Measurements from ENCODE around the gene AATF. TPM values are rescaled to one million over a fixed set of nuclear protein-coding genes. Genes with fewer than 3 reads are reported as not detected.

The AATF gene, protein sequence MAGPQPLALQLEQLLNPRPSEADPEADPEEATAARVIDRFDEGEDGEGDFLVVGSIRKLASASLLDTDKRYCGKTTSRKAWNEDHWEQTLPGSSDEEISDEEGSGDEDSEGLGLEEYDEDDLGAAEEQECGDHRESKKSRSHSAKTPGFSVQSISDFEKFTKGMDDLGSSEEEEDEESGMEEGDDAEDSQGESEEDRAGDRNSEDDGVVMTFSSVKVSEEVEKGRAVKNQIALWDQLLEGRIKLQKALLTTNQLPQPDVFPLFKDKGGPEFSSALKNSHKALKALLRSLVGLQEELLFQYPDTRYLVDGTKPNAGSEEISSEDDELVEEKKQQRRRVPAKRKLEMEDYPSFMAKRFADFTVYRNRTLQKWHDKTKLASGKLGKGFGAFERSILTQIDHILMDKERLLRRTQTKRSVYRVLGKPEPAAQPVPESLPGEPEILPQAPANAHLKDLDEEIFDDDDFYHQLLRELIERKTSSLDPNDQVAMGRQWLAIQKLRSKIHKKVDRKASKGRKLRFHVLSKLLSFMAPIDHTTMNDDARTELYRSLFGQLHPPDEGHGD
- total RNA-seq (10 to 100 TPM; 20.9 to 30.2 TPM), polyA plus RNA-seq (ENCODE audit: insufficient read length in 2 of 2) (10 to 100 TPM; 36.5 to 43.3 TPM)
- long read RNA-seq, donor 1, transcript AATF-208 (12 exons, 2,141 nt): major isoform, 11 of 14 reads
- long read RNA-seq, donor 1, partial matches to known transcripts: 0 of 14 reads
- long read RNA-seq, donor 1, other reads (novel, unspliced or antisense): 0 of 14 reads
- long read RNA-seq, donor 2, partial matches to known transcripts: 0 of 3 reads
- long read RNA-seq, donor 2, other reads (novel, unspliced or antisense): 0 of 3 reads
- long read RNA-seq, donor 3, partial matches to known transcripts: 0 of 1 reads
- long read RNA-seq, donor 3, other reads (novel, unspliced or antisense): 0 of 1 reads
- long read RNA-seq, donor 4, partial matches to known transcripts: 0 of 6 reads
- long read RNA-seq, donor 4, other reads (novel, unspliced or antisense): 0 of 6 reads

GRCh38 chr17:36948717-36949460 lies at the start of gene AATF:
TSS of gene AATF (plus strand) at chr17:36948954. CDS start at chr17:36949126, 172 bp downstream.
- Histone ChIP-seq H3K27me3 (ENCODE audit: control insufficient read depth, insufficient read depth, low read length) (peaks cover 41% of the 10 kb centered on the region), H3K4me1 (ENCODE audit: control insufficient read depth, insufficient read depth, low read length) (peaks cover 16% of the 10 kb centered on the region), H3K36me3 (ENCODE audit: control insufficient read depth, insufficient read depth, low read length) (peaks cover 8% of the 10 kb centered on the region), H3K27ac (ENCODE audit: low read depth, low read length) (peak within 1 kb of the TSS; percentile 93), H3K9me3 (ENCODE audit: control insufficient read depth, insufficient read depth, low read length) (no peaks in the 10 kb centered on the region), H3K4me3 (ENCODE audit: low read depth, low read length) (peak within 1 kb of the TSS; percentile 91)
- peak; percentile 94 to 99 (median 96) for DNase-seq (ENCODE audit: low read depth in 4 of 6, low spot score in 6 of 6)
- WGBS (ENCODE audit: insufficient coverage): under 1% methylated on average over 90 of the region's 90 CpGs

DNA sequence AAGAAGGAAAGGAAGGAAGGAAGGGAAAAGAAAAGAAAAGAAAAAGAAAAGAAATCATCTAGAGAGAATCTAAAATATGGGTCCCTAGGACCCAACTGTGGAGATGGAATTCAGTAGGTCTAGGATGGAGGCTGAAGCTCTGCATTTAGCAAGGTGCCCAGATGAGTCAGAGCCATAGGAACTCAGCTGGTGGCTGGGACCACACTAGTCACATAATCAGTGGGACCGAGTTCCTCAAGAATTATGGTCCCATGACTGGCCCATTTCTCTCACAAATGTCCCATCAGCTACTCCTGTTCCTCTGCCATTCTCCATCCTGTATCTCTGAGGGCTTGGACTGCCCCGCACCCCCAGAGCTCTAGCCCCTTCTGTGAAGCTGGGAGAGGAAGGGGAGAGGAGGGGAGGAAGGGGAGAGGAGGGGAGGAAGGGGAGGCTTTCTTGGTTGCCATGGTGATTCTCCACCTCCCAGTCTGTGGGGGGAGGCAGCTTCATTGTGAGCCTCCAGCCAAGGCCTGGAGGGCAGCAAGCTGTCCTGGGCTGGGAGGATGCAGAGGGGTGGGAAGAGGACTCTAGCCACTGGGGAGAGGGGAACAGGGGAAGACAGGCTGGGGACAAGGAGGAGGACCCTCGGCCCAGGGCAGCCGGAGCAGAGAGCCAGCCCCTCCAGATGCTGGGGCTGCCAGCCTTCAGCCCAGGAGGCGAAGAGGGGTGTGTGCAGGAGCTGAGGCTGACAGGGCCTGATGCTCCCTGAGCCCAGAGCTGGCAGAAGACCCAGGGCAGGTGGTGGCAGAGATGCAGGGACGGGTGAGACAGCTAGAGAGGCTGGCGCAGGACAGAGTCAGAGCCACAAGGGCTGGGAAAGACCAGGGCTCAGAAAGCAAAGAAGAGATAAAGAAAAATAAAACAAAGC lies 49.2 kb upstream of the AATF start:
- Histone ChIP-seq H3K9me3 (ENCODE audit: control insufficient read depth, insufficient read depth, low read length) (no peaks in the 10 kb centered on the region), H3K4me1 (ENCODE audit: control insufficient read depth, insufficient read depth, low read length) (peaks cover 16% of the 10 kb centered on the region), H3K27me3 (ENCODE audit: control insufficient read depth, insufficient read depth, low read length) (no peaks in the 10 kb centered on the region), H3K27ac (ENCODE audit: low read depth, low read length) (no peak overlapping the region), H3K4me3 (ENCODE audit: low read depth, low read length) (no peak overlapping the region), H3K36me3 (ENCODE audit: control insufficient read depth, insufficient read depth, low read length) (no peaks in the 10 kb centered on the region)
- DNase-seq (ENCODE audit: low read depth in 4 of 6, low spot score in 6 of 6): peak in 2 of 6 donors; percentile 45 to 65
- 26% methylated on average over 6 of the region's 7 CpGs for WGBS (ENCODE audit: insufficient coverage)

DNA sequence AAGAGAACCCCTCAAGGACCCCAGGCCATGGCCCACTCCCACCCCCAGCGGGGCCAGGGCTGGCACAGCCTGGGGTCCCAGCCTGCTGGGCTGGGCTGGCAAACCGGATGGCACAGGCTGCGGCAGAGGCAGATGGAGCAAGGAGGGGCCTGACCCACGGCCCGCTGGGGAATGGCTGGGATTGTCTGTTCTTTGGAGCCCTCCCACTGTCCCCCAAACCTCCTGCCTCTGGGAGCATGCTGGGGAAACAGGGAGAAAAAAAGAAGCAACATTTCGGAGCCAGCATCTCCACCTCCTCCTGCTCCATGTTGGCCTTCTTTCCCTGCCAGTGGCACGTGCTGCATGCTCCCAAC lies 48.6 kb upstream of the AATF start:
- Histone ChIP-seq H3K9me3 (ENCODE audit: control insufficient read depth, insufficient read depth, low read length) (no peaks in the 10 kb centered on the region), H3K4me1 (ENCODE audit: control insufficient read depth, insufficient read depth, low read length) (peaks cover 16% of the 10 kb centered on the region), H3K27ac (ENCODE audit: low read depth, low read length) (no peak overlapping the region), H3K27me3 (ENCODE audit: control insufficient read depth, insufficient read depth, low read length) (no peaks in the 10 kb centered on the region), H3K4me3 (ENCODE audit: low read depth, low read length) (no peak overlapping the region), H3K36me3 (ENCODE audit: control insufficient read depth, insufficient read depth, low read length) (no peaks in the 10 kb centered on the region)
- WGBS (ENCODE audit: insufficient coverage): 20% methylated on average over 5 of the region's 7 CpGs
- peak in 2 of 6 donors; percentile 39 to 62 for DNase-seq (ENCODE audit: low read depth in 4 of 6, low spot score in 6 of 6)

DNA sequence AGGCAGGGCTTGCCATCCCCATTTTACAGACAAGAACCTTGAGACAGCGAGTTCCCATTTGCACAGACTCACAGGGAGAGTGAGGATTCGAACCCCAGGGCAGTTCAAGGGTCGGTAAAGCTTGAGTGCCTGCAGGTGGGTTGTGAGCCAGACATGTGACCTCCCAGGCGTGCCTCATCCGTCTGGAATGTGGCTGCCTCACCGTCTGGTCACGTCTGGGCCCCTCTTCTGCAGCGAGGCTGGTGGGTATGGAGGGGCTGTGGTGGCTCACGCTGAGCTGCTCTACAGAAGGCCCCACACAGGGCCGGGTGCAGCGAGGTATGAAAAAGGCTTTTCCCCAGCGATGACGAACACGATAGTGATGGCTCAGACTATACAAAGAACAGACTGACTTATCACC lies 47.2 kb upstream of the AATF start:
- H3K27me3 ChIP-seq (ENCODE audit: control insufficient read depth, insufficient read depth, low read length): no peaks in the 10 kb centered on the region
- DNase-seq (ENCODE audit: low read depth in 4 of 6, low spot score in 6 of 6): no peak
- no peaks in the 10 kb centered on the region for H3K9me3 ChIP-seq (ENCODE audit: control insufficient read depth, insufficient read depth, low read length)
- H3K36me3 ChIP-seq (ENCODE audit: control insufficient read depth, insufficient read depth, low read length): no peaks in the 10 kb centered on the region
- no peak overlapping the region for H3K4me3 ChIP-seq (ENCODE audit: low read depth, low read length)
- H3K4me1 ChIP-seq (ENCODE audit: control insufficient read depth, insufficient read depth, low read length): peaks cover 16% of the 10 kb centered on the region
- WGBS (ENCODE audit: insufficient coverage): 42% methylated on average over 12 of the region's 14 CpGs
- H3K27ac ChIP-seq (ENCODE audit: low read depth, low read length): no peak overlapping the region

GRCh38 chr17:36907407-36907806 lies 41.3 kb upstream of the AATF start:
- 86% methylated on average over 10 of the region's 10 CpGs for WGBS (ENCODE audit: insufficient coverage)
- H3K4me1 ChIP-seq (ENCODE audit: control insufficient read depth, insufficient read depth, low read length): no peaks in the 10 kb centered on the region
- no peaks in the 10 kb centered on the region for H3K27me3 ChIP-seq (ENCODE audit: control insufficient read depth, insufficient read depth, low read length)

GRCh38 chr17:36910513-36910912 lies 38.2 kb upstream of the AATF start:
- no peak for DNase-seq (ENCODE audit: low read depth in 4 of 6, low spot score in 6 of 6)
- H3K4me3 ChIP-seq (ENCODE audit: low read depth, low read length): no peak overlapping the region
- H3K27me3 ChIP-seq (ENCODE audit: control insufficient read depth, insufficient read depth, low read length): no peaks in the 10 kb centered on the region
- H3K9me3 ChIP-seq (ENCODE audit: control insufficient read depth, insufficient read depth, low read length): no peaks in the 10 kb centered on the region
- no CpG with 5 or more reads among the region's 5 CpGs for WGBS (ENCODE audit: insufficient coverage)
- H3K4me1 ChIP-seq (ENCODE audit: control insufficient read depth, insufficient read depth, low read length): no peaks in the 10 kb centered on the region
- H3K27ac ChIP-seq (ENCODE audit: low read depth, low read length): no peak overlapping the region
- no peaks in the 10 kb centered on the region for H3K36me3 ChIP-seq (ENCODE audit: control insufficient read depth, insufficient read depth, low read length)

More at GRCh38 chr17:36907407-36907806, 41.3 kb upstream of the AATF start:
- no peak for DNase-seq (ENCODE audit: low read depth in 4 of 6, low spot score in 6 of 6)
- Histone ChIP-seq H3K9me3 (ENCODE audit: control insufficient read depth, insufficient read depth, low read length) (no peaks in the 10 kb centered on the region), H3K36me3 (ENCODE audit: control insufficient read depth, insufficient read depth, low read length) (no peaks in the 10 kb centered on the region), H3K27ac (ENCODE audit: low read depth, low read length) (no peak overlapping the region), H3K4me3 (ENCODE audit: low read depth, low read length) (no peak overlapping the region)

- H3K27me3 ChIP-seq (ENCODE audit: control insufficient read depth, insufficient read depth, low read length): no peaks in the 10 kb centered on the region
- no CpG with 5 or more reads among the region's 3 CpGs for WGBS (ENCODE audit: insufficient coverage)
Measured at GRCh38 chr17:36911001-36911400, 37.8 kb upstream of the AATF start.

DNA sequence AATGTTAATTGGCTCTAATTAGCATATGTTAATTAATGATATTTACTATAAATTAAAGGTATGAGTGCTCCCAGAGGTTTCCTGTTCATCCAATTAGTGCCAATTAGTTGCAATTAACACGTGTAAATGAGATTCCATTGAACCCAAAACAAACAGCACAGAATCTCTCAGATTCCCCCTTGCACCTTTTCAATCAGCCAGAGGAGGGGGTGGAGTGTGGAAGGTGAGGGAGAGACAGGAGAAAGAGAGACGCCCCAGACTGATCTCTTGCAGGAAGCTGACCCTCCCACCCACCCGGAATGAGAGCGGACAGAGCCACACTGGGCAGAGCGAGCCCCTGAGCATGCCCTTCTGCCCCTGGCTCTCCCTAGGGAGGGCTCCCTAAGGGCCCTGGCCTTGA lies 35.6 kb upstream of the AATF start:
- no peaks in the 10 kb centered on the region for H3K9me3 ChIP-seq (ENCODE audit: control insufficient read depth, insufficient read depth, low read length)
- no peak overlapping the region for H3K4me3 ChIP-seq (ENCODE audit: low read depth, low read length)
- peak in 1 of 6 donors; percentile 40 for DNase-seq (ENCODE audit: low read depth in 4 of 6, low spot score in 6 of 6)
- peaks cover 3% of the 10 kb centered on the region for H3K4me1 ChIP-seq (ENCODE audit: control insufficient read depth, insufficient read depth, low read length)
- WGBS (ENCODE audit: insufficient coverage): no CpG with 5 or more reads among the region's 5 CpGs
- H3K27me3 ChIP-seq (ENCODE audit: control insufficient read depth, insufficient read depth, low read length): no peaks in the 10 kb centered on the region
- H3K27ac ChIP-seq (ENCODE audit: low read depth, low read length): no peak overlapping the region
- no peaks in the 10 kb centered on the region for H3K36me3 ChIP-seq (ENCODE audit: control insufficient read depth, insufficient read depth, low read length)

More at GRCh38 chr17:36911001-36911400, 37.8 kb upstream of the AATF start:
- no peak overlapping the region for H3K4me3 ChIP-seq (ENCODE audit: low read depth, low read length)
- H3K9me3 ChIP-seq (ENCODE audit: control insufficient read depth, insufficient read depth, low read length): no peaks in the 10 kb centered on the region
- no peaks in the 10 kb centered on the region for H3K4me1 ChIP-seq (ENCODE audit: control insufficient read depth, insufficient read depth, low read length)
- no peak overlapping the region for H3K27ac ChIP-seq (ENCODE audit: low read depth, low read length)
- no peak for DNase-seq (ENCODE audit: low read depth in 4 of 6, low spot score in 6 of 6)
- H3K36me3 ChIP-seq (ENCODE audit: control insufficient read depth, insufficient read depth, low read length): no peaks in the 10 kb centered on the region

Data from spinal cord (tissue), 10 donors.